Esophagus squamous epithelium (tissue), 5 donors: ENCODE data around the gene DTX1. TPM values are rescaled to one million over a fixed set of nuclear protein-coding genes. Genes with fewer than 3 reads are reported as not detected.

ENCODE experiments used
- DNase-seq: peaks from one replicate; lab custom pipeline; 2025; lab: John Stamatoyannopoulos, UW
- H3K27ac ChIP-seq, 4 donors: fragments of 200-600 bp; sonication (generic); one replicate each; pipeline ENCODE4 v1.5.1; 2016 to 2019; ENCODE audit warnings: mild to moderate bottlenecking in 1 of 4
- H3K27me3 ChIP-seq, 4 donors: fragments of 200-600 bp; sonication (generic); 1 replicate in 3 of 4; 2 replicates in 1 of 4; pipeline versions ENCODE4 v1.5.1 to v1.6.0; 2017 to 2021; ENCODE audit warnings: antibody characterized with exemption in 1 of 4
- H3K36me3 ChIP-seq, 3 donors: fragments of 200-600 bp; sonication (generic); one replicate each; pipeline ENCODE4 v1.5.1; 2016 to 2019
- H3K4me1 ChIP-seq, 3 donors: fragments of 200-600 bp; sonication (generic); one replicate each; pipeline ENCODE4 v1.5.1; 2017 to 2019
- H3K4me3 ChIP-seq, 4 donors: fragments of 200-600 bp; sonication (generic); 1 replicate in 3 of 4; 2 replicates in 1 of 4; pipeline ENCODE4 v1.5.1; 2016 to 2019; ENCODE audit warnings: mild to moderate bottlenecking in 2 of 4, moderate library complexity in 1 of 4
- H3K9me3 ChIP-seq, 3 donors: fragments of 200-600 bp; sonication (generic); one replicate each; pipeline ENCODE4 v1.5.1; 2016 to 2019
- POLR2A ChIP-seq, 4 donors: fragments of 450-650 bp; IDR thresholded peaks; one replicate each; pipeline ENCODE4 v1.6.1; 2017; ENCODE audit warnings: antibody characterized with exemption in 4 of 4, mild to moderate bottlenecking in 4 of 4, moderate library complexity in 3 of 4
- WGBS, 2 donors: methylation state at CpG; one replicate each; pipeline ENCODE4 v1.1.5; 2018; 5-methylcytosine and 5-hydroxymethylcytosine counted together
- intact Hi-C: fragments of 100-400 bp; cut with DNase I; formaldehyde crosslinking; loops from one replicate; pipeline ENCODE4 v1.15.0; 2022
- total RNA-seq, 4 donors: library from RNA; depleted of rRNA; stranded (reverse); fragments of >200 nt; gene quantifications; one replicate each; pipeline ENCODE4 v1.1.0, GENCODE V29; 2016
- TF ChIP-seq, protein P1 (sequence below), 6 experiments: fragments of 450-650 bp in 4 of 6; fragments of 200-600 bp in 2 of 6; sonication (generic) in 2 of 6; IDR thresholded peaks; one replicate each; pipeline ENCODE4 v1.5.1; 2016 to 2019; ENCODE audit warnings: antibody characterized with exemption in 6 of 6, mild to moderate bottlenecking in 4 of 6, moderate library complexity in 4 of 6
- donor health status: DM: yes; HTN: yes; CAD: no.

The DTX1 gene
- total RNA-seq, 4 donors from 2014 or later, result 0.49 to 4.8 (median 1.8) TPM

DNA sequence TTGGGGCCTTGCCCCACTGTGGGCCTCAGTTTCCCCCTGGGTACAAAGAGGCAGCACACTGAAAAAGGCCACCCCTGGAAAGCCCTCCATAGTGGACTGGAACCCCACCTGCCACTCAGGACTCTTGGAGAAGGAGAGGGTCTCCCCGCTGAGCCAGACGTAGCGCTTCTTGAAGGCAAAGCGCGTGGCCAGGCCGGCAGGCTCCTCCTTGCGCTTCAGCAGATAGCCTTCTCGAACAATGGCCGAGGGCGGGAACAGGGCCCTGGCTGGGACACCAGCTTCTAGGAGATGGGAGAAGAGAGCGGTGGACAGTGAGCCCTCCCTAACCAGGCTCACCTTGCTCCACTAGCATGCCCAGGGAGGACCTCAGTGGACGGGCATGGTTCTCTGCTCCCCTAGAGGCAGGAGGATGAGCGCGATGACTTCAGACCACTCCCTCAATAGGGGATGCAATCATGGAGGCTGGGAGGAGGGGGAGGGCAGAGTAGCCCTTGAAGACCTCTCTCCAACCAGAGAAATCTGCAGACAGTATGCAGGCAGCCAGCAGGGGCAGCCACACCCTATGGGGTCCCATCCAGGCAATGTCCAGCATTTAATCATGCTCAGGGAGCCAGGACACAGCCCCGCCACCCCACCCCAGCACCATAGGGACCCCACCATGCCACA lies 49.2 kb downstream of the DTX1 start:
- H3K36me3 ChIP-seq, result peaks cover 0 to 32% (median 6%) of the 10 kb centered on the region in 3 donors
- H3K27ac ChIP-seq, result no peak overlapping the region
- no peak overlapping the region for H3K4me3 ChIP-seq
- intact Hi-C loops, result no loop called here
- H3K9me3 ChIP-seq, result no peaks in the 10 kb centered on the region
- TF ChIP-seq, protein P1, sequence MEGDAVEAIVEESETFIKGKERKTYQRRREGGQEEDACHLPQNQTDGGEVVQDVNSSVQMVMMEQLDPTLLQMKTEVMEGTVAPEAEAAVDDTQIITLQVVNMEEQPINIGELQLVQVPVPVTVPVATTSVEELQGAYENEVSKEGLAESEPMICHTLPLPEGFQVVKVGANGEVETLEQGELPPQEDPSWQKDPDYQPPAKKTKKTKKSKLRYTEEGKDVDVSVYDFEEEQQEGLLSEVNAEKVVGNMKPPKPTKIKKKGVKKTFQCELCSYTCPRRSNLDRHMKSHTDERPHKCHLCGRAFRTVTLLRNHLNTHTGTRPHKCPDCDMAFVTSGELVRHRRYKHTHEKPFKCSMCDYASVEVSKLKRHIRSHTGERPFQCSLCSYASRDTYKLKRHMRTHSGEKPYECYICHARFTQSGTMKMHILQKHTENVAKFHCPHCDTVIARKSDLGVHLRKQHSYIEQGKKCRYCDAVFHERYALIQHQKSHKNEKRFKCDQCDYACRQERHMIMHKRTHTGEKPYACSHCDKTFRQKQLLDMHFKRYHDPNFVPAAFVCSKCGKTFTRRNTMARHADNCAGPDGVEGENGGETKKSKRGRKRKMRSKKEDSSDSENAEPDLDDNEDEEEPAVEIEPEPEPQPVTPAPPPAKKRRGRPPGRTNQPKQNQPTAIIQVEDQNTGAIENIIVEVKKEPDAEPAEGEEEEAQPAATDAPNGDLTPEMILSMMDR (IDR thresholded peaks at IDR 0.05), result no peak
- no peak for TF ChIP-seq POLR2A (IDR thresholded peaks at IDR 0.05)
- peaks cover 0 to 26% (median 0%) of the 10 kb centered on the region in 4 donors for H3K27me3 ChIP-seq
- H3K4me1 ChIP-seq, result peaks cover 0 to 7% (median 0%) of the 10 kb centered on the region in 3 donors
- DNase-seq, result no peak
- 95% methylated on average over 6 of the region's 15 CpGs; no CpG with 5 or more reads in 1 of the 2 donors for WGBS, 2 donors

DNA sequence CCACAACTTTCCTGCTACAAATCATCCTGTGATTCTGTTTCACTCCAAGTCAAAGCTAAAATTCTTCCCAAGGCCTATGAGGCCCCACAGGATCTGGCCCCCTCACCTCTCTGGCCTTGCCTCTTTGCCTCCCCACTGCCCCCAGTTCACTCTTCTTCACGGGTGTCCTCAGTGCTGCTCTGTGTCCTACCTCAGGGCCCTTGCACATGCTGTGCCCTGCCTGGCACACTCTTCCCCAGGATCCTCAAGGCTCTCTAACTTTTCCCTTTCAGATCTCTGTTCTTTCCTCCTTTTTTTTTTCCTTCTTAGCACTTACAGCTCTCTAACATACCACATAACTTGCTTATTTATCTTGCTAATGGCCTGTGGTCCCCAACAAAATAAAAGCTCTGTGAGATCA lies 49.8 kb downstream of the DTX1 start:
- Histone ChIP-seq H3K27me3 (peaks cover 0 to 20% (median 0%) of the 10 kb centered on the region in 4 donors), H3K9me3 (no peaks in the 10 kb centered on the region), H3K4me1 (peaks cover 0 to 7% (median 0%) of the 10 kb centered on the region in 3 donors), H3K4me3 (no peak overlapping the region), H3K36me3 (peaks cover 0 to 32% (median 6%) of the 10 kb centered on the region in 3 donors), H3K27ac (no peak overlapping the region)
- intact Hi-C loops, result no loop called here
- TF ChIP-seq POLR2A (IDR thresholded peaks at IDR 0.05), result no peak
- TF ChIP-seq, protein P1 (IDR thresholded peaks at IDR 0.05), result no peak
- no peak for DNase-seq
- WGBS, 2 donors, result 75 to 87% methylated on average over 1 of the region's 1 CpG

DNA sequence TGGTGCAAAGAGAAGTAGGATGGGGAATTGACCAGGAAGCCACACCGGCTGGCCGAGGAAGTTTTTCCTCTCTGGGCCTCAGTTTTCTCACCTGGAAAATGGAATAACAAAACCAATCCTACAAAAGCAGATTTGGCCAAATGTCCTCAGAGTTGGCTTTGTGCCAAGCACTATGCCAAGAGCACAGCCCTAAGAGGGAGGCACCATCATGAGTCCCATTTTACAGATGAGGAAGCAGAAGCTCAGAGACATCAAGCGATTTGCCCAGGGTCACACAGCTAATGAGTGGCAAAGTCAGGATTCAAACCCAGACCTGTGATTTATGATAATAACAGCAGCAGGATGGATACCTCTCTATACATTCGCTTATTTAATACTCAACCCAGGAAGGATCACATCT lies 51.8 kb downstream of the DTX1 start:
- TF ChIP-seq, protein P1 (IDR thresholded peaks at IDR 0.05), result no peak
- no peak for TF ChIP-seq POLR2A (IDR thresholded peaks at IDR 0.05)
- WGBS, 2 donors, result 86 to 91% methylated on average over 4 of the region's 4 CpGs
- no peak overlapping the region for H3K27ac ChIP-seq
- peaks cover 0 to 7% (median 0%) of the 10 kb centered on the region in 3 donors for H3K4me1 ChIP-seq
- intact Hi-C loops, result no loop called here
- H3K4me3 ChIP-seq, result no peak overlapping the region
- H3K27me3 ChIP-seq, result peaks cover 0 to 23% (median 0%) of the 10 kb centered on the region in 4 donors
- H3K36me3 ChIP-seq, result peaks cover 0 to 44% (median 6%) of the 10 kb centered on the region in 3 donors
- DNase-seq, result no peak
- no peaks in the 10 kb centered on the region for H3K9me3 ChIP-seq

DNA sequence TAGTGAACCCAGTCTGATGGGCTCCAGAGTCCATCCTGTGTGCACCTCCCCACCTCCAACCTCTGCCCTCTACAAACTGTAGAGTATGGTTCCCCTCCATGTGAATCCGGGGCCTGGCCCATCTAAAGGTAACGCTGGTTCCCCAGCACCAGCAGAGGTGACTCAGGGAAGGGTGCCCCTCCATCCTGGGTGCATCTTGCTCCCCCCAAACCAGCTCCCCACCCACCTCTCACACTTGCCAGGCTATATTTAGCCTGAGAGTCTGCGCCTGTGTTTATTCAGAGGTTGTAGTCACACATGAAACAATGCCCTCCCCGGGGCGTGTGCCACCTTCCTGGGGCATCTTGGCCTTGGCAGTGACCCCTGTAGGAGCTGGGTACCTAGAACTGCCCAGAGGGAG lies 52.8 kb downstream of the DTX1 start:
- H3K9me3 ChIP-seq, result no peaks in the 10 kb centered on the region
- DNase-seq, result no peak
- peaks cover 0 to 44% (median 6%) of the 10 kb centered on the region in 3 donors for H3K36me3 ChIP-seq
- H3K4me3 ChIP-seq, result no peak overlapping the region
- 52 to 70% methylated on average over 3 to 5 of the region's 5 CpGs for WGBS, 2 donors
- H3K4me1 ChIP-seq, result no peaks in the 10 kb centered on the region
- H3K27ac ChIP-seq, result no peak overlapping the region
- peaks cover 0 to 17% (median 0%) of the 10 kb centered on the region in 4 donors for H3K27me3 ChIP-seq
- intact Hi-C loops, result no loop called here
- no peak for TF ChIP-seq POLR2A (IDR thresholded peaks at IDR 0.05)
- TF ChIP-seq, protein P1 (IDR thresholded peaks at IDR 0.05), result no peak

DNA sequence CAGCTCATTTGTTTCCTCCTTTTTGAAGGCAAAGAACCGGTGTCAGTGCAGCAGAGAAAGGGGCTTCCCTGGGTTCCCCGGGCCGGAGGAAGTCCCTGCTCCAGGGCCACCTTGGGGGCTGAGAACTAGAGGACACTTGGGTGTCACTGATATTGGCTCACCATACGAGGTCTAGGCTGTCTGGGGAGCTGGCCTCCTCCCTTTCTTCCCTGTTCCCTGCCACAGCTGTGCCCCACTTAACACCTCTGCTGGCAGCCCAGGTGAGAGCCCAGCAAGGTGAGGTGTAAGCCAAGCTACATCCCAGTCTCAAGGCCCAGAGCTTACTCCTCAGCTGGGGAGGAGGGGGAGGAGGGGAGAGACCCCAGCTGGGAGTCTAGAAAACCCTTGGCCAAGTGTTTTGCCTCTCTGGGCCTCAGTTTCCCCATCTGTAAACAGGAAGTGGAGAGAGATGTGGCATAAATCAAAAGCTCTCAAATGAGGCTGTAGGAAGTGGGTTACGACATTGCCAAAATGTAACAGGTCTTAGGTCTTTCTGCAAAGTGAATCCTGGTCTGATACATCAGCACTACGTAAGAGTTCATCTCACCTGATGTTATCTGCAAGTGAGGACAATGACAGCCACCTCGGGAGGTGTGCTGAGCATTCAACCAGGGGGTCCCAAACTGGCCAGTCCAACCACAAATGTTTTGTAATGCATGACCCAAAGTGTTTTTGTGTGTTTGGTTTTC lies 53.5 kb downstream of the DTX1 start:
- Histone ChIP-seq H3K36me3 (peaks cover 0 to 44% (median 6%) of the 10 kb centered on the region in 3 donors), H3K4me1 (no peaks in the 10 kb centered on the region), H3K27ac (no peak overlapping the region), H3K27me3 (peaks cover 0 to 16% (median 0%) of the 10 kb centered on the region in 4 donors), H3K9me3 (no peaks in the 10 kb centered on the region), H3K4me3 (no peak overlapping the region)
- TF ChIP-seq, protein P1 (IDR thresholded peaks at IDR 0.05), result no peak
- TF ChIP-seq POLR2A (IDR thresholded peaks at IDR 0.05), result no peak
- WGBS, 2 donors, result 38 to 46% methylated on average over 7 of the region's 7 CpGs
- intact Hi-C loops, result no loop called here
- DNase-seq, result no peak
